ENCODE results near the gene MTG2. TPM values are rescaled to one million over a fixed set of nuclear protein-coding genes. Genes with fewer than 3 reads are reported as not detected.

The MTG2 gene
- total and polyA plus RNA-seq, 2 of the 13 experiments (the other 11 are each of a cell fraction or from before 2014, with no cell fraction given) = 20.4 to 37.8 TPM

DNA sequence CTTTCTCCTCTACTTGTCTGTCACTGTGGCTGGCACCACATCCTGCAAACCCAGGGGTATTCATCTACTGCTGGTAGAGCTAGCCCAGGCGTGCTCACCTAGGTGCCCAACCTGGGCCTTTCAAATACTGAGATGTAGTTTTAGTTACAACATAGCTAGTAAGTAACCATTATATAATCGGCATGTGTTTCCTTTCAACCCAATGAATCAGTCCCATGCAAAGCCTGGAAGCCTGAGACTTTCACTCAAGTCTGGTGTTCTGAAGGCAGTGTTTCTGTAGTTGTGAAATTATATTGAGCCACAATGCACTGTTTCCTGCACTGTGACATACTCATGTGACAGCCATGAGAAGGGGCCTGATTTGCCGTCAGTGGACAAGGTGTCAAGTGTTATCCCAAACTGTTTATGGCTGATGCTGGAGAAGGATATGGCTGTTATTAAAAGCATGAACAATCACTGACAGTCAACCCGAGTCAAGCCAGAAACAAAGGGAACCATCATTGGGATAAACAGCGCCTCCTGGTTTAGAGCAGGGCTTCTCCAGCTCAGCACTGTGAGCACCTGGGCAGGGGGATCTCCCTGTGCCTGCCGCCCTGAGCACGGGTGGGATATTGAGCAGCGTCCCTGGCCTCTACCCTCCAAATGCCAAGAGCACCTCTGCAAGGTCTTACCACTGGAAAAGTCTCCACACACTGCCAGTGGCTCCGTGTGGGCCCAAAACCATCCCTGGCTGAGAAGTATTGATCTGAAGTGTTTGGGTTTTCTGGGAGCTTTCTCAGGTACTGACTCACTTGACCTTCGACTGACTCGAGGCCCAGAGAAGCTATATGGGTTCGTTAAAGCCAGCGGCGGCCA, 41.2 kb upstream of the MTG2 start (continued):
- TF ChIP-seq, protein P1, sequence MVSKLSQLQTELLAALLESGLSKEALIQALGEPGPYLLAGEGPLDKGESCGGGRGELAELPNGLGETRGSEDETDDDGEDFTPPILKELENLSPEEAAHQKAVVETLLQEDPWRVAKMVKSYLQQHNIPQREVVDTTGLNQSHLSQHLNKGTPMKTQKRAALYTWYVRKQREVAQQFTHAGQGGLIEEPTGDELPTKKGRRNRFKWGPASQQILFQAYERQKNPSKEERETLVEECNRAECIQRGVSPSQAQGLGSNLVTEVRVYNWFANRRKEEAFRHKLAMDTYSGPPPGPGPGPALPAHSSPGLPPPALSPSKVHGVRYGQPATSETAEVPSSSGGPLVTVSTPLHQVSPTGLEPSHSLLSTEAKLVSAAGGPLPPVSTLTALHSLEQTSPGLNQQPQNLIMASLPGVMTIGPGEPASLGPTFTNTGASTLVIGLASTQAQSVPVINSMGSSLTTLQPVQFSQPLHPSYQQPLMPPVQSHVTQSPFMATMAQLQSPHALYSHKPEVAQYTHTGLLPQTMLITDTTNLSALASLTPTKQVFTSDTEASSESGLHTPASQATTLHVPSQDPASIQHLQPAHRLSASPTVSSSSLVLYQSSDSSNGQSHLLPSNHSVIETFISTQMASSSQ (IDR thresholded peaks at IDR 0.05; ENCODE audit: low read depth) = no peak
- TF ChIP-seq, protein P1 (CRISPR knock-in tag; IDR thresholded peaks at IDR 0.05; ENCODE audit: borderline replicate concordance) = no peak
- TF ChIP-seq ZBTB3 (CRISPR knock-in tag; IDR thresholded peaks at IDR 0.05; ENCODE audit: borderline replicate concordance, low read depth) (no peak), CEBPB (IDR thresholded peaks at IDR 0.05; ENCODE audit: borderline replicate concordance, low read depth, low read length) (peak; percentile 23; the same call in 1 of the 2 replicates), ZNF230 (CRISPR knock-in tag; IDR thresholded peaks at IDR 0.05) (no peak), TCF12 (IDR thresholded peaks at IDR 0.05) (no peak), TCF12 (CRISPR knock-in tag; IDR thresholded peaks at IDR 0.05) (no peak), ZNF777 (CRISPR knock-in tag; IDR thresholded peaks at IDR 0.05) (no peak), CAMTA2 (CRISPR knock-in tag; IDR thresholded peaks at IDR 0.05; ENCODE audit: borderline replicate concordance) (no peak), KAT8 (CRISPR knock-in tag; IDR thresholded peaks at IDR 0.05) (no peak), TEAD3 (CRISPR knock-in tag; optimal IDR thresholded peaks at IDR 0.05; ENCODE audit: borderline replicate concordance) (peak; percentile 30), ZNF280B (CRISPR knock-in tag; IDR thresholded peaks at IDR 0.05; ENCODE audit: borderline replicate concordance) (0 out of 2 replicates have a peak, but pooled peaks have one; percentile 56), ATAD3A (CRISPR knock-in tag; IDR thresholded peaks at IDR 0.05) (no peak), NR0B2 (CRISPR knock-in tag; IDR thresholded peaks at IDR 0.05) (0 out of 2 replicates have a peak, but pooled peaks have one; percentile 47), SALL2 (CRISPR knock-in tag; IDR thresholded peaks at IDR 0.05) (0 out of 2 replicates have a peak, but pooled peaks have one; percentile 45), TSC22D2 (CRISPR knock-in tag; IDR thresholded peaks at IDR 0.05; ENCODE audit: borderline replicate concordance) (no peak), ATF7-NPFF (CRISPR knock-in tag; IDR thresholded peaks at IDR 0.05; ENCODE audit: low read depth) (no peak; the same call in 1 of the 2 replicates)
- TF ChIP-seq, protein P2, sequence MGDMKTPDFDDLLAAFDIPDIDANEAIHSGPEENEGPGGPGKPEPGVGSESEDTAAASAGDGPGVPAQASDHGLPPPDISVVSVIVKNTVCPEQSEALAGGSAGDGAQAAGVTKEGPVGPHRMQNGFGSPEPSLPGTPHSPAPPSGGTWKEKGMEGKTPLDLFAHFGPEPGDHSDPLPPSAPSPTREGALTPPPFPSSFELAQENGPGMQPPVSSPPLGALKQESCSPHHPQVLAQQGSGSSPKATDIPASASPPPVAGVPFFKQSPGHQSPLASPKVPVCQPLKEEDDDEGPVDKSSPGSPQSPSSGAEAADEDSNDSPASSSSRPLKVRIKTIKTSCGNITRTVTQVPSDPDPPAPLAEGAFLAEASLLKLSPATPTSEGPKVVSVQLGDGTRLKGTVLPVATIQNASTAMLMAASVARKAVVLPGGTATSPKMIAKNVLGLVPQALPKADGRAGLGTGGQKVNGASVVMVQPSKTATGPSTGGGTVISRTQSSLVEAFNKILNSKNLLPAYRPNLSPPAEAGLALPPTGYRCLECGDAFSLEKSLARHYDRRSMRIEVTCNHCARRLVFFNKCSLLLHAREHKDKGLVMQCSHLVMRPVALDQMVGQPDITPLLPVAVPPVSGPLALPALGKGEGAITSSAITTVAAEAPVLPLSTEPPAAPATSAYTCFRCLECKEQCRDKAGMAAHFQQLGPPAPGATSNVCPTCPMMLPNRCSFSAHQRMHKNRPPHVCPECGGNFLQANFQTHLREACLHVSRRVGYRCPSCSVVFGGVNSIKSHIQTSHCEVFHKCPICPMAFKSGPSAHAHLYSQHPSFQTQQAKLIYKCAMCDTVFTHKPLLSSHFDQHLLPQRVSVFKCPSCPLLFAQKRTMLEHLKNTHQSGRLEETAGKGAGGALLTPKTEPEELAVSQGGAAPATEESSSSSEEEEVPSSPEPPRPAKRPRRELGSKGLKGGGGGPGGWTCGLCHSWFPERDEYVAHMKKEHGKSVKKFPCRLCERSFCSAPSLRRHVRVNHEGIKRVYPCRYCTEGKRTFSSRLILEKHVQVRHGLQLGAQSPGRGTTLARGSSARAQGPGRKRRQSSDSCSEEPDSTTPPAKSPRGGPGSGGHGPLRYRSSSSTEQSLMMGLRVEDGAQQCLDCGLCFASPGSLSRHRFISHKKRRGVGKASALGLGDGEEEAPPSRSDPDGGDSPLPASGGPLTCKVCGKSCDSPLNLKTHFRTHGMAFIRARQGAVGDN (CRISPR knock-in tag; IDR thresholded peaks at IDR 0.05) = peak; percentile 63

All from HepG2 (cell line).